Fibroblast of skin of right quadriceps (primary cell): Measurements from ENCODE around the gene NQO1.
A peak's percentile ranks its signal among the peaks of the same experiment; 100 is the strongest.

ENCODE experiments used
- DNase-seq: peaks from one replicate; pipeline ENCODE4 v3.0.0-alpha.2; 2013

Gene NQO1

DNA sequence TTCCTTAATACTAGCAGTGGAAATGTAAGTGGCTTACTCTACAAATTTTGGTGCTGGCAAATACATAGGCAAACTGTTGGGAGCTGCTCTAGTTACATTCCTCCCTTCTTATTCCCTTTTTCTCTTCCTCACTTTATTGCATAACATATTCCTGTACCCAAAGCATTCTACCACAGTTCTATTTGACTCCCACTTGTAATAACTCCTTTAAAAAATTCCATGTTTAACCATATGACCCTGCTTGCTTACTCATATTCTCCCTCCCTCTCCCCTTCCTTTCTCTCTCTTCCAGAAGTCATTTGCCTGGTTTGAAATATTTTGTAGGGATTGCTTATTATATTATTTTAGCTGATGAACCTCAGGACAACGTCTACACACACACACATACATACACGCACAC is 22.7 kb downstream of the NQO1 start:
- DNase-seq = peak; percentile 20

DNA sequence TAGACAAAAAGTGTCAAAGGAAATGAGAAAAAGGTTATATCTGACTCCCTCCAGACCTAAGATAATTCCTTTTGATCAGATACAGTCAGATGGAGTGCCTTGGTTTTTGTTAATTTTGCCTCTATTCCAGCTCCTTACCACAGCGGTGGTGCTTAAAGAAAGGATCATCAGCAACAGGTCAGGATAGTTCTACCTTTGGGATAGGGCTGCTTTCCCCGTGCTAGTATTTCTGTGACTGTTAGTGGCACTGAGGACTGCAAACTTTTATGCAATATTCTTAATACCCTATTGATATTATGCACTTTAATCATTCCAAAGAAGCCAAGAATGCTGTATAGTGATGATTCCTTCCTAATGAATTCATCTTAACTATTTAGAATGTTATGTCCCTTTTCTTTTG is 24.5 kb downstream of the NQO1 start:
- DNase-seq = no peak

DNA sequence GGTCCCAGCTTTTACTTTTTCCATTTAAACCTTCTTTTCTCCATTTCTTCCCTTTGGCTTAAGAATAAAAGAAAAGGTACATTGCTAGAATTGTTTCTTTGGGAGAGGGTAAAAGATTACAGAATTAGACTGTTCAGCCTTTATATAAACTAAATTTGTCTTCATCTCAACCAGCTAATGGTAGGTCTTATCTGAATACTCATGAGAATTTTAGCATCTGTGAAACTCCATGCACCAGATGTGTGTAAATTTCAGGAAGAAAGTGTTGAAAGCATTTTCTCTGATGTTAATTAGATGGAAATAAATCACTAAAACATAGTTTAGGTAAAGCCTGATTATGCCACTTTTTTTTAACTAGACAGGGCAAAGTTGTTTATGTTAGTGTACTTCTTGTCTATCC is 24.9 kb downstream of the NQO1 start:
- DNase-seq = no peak

DNA sequence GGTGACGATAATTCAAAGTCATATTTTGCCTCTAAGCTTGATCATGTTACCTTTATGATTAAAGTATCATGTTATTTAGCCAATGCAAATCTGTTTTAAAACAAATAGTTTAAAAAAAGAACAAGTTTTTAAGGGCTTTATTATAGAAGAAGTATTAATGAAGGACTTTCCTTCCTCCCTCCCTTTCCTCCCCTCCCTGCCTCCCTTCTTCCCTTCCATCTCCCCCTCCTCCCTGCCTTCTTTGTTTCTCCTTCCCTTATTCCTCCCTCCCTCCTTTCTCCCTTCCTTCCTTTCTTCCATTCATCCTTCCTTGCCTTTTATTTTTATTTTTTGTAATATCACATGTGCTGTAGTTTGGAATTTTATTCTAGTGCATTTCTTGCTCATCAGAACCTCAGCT is 26.4 kb downstream of the NQO1 start:
- DNase-seq = no peak

DNA sequence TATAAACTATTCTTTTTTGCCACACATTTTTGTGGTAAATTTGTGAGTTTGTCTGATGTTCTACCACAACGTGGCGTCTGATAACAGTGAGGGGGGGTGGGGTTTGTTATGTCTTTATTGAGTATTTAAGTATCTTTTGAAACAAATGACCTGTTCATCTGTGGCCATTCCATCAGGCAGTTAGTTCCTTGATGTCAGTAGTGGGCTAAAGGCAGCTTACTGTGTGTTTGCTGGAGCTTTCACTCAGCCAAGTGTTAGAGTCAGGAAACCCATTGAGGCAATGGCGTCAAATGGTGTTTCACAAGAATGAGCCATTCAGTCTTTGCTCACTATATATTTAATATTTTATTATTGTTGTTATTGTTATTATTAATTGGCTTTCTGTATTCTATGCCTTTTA is 28.0 kb downstream of the NQO1 start:
- DNase-seq = no peak

DNA sequence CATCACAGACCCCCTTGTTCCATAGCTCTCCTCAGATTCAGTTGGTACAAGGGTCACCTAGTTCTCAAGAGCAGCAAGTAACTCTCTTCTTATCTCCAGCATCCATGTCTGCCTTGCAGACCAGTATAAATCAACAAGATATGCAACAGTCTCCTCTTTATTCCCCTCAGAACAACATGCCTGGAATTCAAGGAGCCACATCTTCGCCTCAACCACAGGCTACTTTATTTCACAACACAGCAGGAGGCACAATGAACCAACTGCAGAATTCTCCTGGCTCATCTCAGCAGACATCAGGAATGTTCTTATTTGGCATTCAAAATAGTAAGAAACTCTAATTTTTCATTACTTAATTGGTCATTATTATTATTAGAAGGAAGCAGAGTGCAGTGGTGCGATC is 32.4 kb downstream of the NQO1 start:
- no peak for DNase-seq

DNA sequence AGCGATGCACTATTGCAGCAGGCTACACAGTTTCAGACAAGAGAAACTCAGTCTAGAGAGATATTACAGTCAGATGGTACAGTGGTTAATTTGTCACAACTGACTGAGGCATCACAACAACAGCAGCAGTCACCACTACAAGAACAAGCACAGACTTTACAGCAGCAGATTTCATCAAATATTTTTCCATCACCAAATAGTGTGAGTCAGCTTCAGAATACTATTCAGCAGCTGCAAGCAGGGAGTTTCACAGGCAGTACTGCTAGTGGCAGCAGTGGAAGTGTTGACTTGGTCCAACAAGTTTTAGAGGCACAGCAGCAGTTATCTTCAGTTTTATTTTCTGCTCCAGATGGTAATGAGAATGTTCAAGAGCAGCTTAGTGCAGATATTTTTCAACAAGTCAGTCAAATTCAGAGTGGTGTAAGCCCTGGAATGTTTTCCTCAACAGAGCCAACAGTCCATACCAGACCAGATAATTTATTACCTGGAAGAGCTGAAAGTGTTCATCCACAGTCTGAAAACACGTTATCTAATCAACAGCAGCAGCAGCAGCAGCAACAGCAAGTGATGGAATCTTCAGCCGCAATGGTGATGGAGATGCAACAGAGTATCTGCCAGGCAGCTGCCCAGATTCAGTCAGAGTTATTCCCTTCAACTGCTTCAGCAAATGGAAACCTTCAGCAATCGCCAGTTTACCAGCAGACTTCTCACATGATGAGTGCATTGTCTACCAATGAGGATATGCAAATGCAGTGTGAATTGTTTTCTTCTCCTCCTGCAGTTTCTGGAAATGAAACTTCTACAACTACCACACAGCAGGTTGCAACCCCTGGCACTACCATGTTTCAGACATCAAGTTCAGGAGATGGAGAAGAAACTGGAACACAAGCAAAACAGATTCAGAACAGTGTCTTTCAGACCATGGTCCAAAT is 34.1 kb downstream of the NQO1 start:
- no peak for DNase-seq

DNA sequence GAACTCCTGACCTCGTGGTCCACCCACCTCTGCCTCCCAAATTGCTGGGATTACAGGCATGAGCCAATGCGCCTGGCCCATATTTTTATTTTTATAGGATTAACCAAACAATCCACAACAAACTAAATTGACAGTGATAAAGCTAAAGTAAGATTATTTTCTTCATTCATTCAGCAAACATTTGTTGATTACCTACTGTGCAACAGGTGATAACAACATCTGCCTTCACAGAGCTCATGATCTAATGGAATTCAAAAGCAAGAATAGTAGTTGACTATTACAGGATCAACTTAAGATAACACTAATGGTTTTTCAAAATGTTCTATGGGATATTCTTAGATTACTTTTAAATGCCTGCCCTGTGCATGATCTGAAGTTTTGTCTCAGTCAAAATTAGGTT is 37.8 kb downstream of the NQO1 start:
- no peak for DNase-seq

DNA sequence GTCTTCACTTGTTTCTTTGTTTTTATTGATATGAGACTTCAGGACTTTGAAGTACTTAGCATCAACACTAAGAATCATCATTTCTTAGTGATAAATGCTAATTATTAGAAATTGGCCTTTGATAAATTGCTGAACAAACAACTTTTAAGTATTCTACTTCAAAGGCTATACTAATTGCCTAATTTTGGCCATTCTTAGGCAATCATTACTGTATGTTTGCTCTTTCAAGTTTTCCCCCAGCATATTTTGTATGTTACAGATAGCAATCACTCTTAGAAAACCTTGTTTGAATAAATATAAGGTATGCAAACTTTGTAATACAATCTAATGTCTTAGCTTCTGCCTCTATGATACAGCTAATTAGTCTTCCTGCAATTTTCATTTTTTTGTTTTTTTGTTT is 46.0 kb downstream of the NQO1 start:
- no peak for DNase-seq

DNA sequence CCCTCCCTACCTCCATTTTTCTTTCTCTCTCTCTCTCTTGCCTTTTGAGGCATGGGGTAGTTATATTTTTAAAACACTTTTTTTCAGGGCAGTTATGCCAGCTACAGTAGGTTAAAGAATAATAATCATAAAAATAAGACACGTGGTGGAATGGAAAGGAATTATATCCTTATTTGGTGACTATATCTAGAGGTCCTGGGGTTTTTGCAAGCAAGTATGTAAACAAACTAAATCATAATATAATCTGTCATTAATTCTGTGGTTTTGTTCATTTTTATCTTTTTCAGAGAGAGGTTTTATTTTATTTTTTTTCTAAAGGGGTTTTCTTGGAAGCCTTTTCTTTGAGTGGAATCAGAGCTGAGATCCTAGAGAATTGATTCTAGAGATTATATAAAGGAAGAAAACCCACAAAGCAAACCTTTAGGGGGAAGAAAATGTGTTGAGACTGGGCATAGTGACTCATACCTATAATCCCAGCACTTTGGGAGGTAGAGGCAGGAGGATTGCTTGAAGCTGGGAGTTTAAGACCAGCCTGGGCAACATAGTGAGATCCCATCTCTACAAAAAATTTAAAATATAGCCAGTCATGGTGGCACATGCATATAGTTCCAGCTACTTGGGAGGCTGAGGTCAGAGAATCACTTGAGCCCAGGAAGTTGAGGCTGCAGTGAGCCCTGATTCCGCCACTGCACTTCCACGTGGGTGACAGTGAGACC is 53.2 kb downstream of the NQO1 start:
- peak; percentile 10 for DNase-seq

DNA sequence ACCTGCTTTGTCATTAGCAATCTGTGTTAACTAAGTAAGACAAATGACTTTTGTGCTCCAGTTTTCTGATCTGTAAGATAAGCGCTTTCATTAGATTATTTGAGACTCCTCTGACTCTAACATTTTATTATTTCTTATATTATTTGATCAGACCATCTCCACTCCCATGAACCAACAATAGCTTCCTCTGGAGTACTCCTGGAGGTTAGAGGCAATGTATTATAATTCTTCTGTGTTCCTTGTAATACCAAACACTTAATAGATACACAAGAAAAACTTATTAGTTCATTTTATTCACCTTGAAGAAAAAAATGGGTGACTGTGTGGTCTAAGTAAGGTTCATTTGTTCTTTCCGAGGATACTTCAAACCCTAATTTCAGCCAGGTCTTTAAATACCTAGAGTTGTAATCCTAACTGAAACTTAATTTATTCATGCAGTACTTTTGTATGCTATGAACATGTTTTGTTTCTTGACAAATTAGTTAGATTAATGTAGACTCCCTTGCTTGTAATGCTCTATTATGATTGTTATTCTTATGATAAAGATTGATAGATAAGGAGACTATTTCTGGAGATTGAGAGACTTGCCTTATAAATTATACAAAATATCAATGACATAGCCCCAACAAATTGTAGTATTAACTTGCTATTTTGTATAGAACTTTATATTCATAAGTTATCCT is 53.9 kb downstream of the NQO1 start:
- DNase-seq = no peak

DNA sequence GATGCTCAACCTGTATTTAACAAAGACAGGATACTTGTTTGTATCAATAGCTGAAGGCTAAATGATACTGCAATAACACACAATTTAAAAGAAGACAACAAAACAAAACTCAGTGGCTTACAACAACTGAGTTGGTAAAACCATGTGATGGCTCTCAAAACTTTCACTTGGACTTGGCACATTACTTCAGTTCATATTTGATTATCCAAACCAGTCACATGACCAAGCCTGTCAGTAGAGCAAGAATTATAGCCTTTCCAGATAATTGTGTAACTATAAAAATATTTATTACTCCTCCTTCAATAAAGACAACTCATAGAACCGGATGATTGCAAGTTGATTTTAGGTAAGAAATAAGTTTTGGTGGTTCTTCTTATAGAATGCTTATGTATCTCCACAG is 56.8 kb downstream of the NQO1 start:
- no peak for DNase-seq

DNA sequence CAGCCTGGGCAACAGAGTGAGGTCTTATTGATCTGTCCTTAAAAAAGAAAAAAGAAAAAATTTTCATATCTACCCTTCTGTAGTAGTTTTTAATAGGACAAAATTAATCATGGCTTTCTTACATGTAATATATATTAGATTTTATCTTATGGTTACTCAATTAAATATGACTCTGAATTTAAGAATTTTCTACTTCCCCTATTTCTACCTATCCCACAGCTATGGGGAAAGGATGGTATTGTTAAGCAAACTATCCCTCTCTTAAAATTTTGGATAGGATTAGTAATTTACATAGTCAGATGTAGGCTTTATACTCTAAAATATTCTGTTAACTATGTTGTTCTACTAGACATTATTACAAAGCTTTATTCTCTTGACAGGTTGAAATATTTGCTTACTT is 62.5 kb downstream of the NQO1 start:
- no peak for DNase-seq

DNA sequence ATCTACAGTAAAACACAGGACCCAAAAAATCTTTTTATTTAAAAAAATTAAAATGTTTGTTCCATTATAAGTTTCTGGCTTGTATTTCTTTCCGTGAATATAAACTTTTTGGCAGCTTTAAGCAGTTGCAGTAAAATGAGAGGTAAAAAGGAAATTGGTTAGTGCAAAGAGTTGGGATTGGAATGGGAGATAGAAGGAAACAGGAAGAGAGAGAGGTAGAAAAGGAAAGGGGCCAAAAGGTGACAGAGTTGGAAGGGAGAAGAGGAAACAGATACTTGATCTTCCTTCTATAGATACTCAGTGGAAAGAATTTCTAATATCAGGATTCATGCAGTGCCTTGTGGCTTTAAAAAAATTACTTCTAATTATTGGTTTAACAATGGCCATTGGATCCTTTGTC is 63.5 kb downstream of the NQO1 start:
- DNase-seq = no peak

DNA sequence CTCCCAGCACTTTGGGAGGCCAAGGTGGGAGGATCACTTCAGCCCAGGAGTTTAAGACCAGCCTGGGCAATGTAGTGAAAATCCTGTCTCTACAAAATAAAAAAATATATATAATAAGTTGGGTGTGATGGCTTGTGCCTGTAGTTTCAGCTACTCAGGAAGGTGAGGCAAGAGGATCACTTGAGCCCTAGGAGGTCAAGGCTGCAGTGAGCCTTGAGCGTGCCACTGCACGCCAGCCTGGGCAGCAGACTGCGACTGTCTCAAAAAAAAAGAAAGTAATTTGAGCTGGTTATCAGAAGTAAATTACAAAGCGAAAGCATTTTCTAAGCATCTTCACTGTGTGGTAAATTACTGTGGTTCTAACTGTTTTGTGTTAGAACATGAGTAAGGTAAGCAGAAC is 66.2 kb downstream of the NQO1 start:
- DNase-seq = no peak
